Activated CD4-positive, alpha-beta T cell treated with anti-CD3 and anti-CD28 coated beads, Interleukin-2, amount 10 ng/mL, durations not matched to agents 24 days and 14 days (primary cell): ENCODE data around the gene TDRKH. TPM values are rescaled to one million over a fixed set of nuclear protein-coding genes. Genes with fewer than 3 reads are reported as not detected.

Experiments
- total RNA-seq: library from RNA; stranded (reverse); gene quantifications from 2 replicates; pipeline ENCODE4 v1.2.3, GENCODE V29; 2022

The TDRKH gene
- total RNA-seq, 1 donor from 2014 or later = 13.3 TPM

Other genes starting within 250 kb of the TDRKH start
- gene SNX27, start 178.4 kb downstream of the TDRKH start, total RNA-seq = 31.6 and 33.1 TPM in 2 replicates
- gene CELF3, start 73.7 kb downstream of the TDRKH start, total RNA-seq = not detected in 2 replicates
- gene RIIAD1, start 69.0 kb downstream of the TDRKH start, total RNA-seq = not detected in 2 replicates
- gene MRPL9, start 27.0 kb downstream of the TDRKH start, total RNA-seq = 136 TPM in 2 replicates
- gene LINGO4, start 14.9 kb upstream of the TDRKH start, total RNA-seq = not detected in 2 replicates
- gene RORC, start 41.3 kb upstream of the TDRKH start, total RNA-seq = 1.0 and 1.3 TPM in 2 replicates
- gene C2CD4D, start 49.3 kb upstream of the TDRKH start, total RNA-seq = 0.86 and 1.5 TPM in 2 replicates
- not detected in 2 replicates for gene THEM5, start 63.2 kb upstream of the TDRKH start, total RNA-seq
- gene THEM4, start 119.0 kb upstream of the TDRKH start, total RNA-seq = 26.9 and 30.6 TPM in 2 replicates
- gene S100A10, start 203.4 kb upstream of the TDRKH start, total RNA-seq = 103 and 107 TPM in 2 replicates
- gene S100A11, start 246.5 kb upstream of the TDRKH start, total RNA-seq = 218 TPM in 2 replicates